GM12873 (cell line): ENCODE measurements around the gene CLTB.

ENCODE experiments used
- TF ChIP-seq, protein P1 (sequence below): IDR thresholded peaks from 2 replicates; pipeline ENCODE4 v1.5.1; 2012; ENCODE audit warnings: low read depth, mild to moderate bottlenecking, moderate library complexity, low read length, control low read depth; ENCODE audit not compliant: insufficient read depth; ENCODE audit errors: missing control alignments

The CLTB gene

GRCh38 chr5:176373100-176373818 is 43.1 kb downstream of the CLTB start:
- TF ChIP-seq, protein P1, sequence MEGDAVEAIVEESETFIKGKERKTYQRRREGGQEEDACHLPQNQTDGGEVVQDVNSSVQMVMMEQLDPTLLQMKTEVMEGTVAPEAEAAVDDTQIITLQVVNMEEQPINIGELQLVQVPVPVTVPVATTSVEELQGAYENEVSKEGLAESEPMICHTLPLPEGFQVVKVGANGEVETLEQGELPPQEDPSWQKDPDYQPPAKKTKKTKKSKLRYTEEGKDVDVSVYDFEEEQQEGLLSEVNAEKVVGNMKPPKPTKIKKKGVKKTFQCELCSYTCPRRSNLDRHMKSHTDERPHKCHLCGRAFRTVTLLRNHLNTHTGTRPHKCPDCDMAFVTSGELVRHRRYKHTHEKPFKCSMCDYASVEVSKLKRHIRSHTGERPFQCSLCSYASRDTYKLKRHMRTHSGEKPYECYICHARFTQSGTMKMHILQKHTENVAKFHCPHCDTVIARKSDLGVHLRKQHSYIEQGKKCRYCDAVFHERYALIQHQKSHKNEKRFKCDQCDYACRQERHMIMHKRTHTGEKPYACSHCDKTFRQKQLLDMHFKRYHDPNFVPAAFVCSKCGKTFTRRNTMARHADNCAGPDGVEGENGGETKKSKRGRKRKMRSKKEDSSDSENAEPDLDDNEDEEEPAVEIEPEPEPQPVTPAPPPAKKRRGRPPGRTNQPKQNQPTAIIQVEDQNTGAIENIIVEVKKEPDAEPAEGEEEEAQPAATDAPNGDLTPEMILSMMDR: no peak

- TF ChIP-seq, protein P1: no peak
Observed at GRCh38 chr5:176371621-176372539, 44.5 kb downstream of the CLTB start.

GRCh38 chr5:176369934-176370711 is 46.2 kb downstream of the CLTB start:
- TF ChIP-seq, protein P1: no peak

GRCh38 chr5:176368726-176369125 is 47.6 kb downstream of the CLTB start:
- TF ChIP-seq, protein P1: no peak

DNA sequence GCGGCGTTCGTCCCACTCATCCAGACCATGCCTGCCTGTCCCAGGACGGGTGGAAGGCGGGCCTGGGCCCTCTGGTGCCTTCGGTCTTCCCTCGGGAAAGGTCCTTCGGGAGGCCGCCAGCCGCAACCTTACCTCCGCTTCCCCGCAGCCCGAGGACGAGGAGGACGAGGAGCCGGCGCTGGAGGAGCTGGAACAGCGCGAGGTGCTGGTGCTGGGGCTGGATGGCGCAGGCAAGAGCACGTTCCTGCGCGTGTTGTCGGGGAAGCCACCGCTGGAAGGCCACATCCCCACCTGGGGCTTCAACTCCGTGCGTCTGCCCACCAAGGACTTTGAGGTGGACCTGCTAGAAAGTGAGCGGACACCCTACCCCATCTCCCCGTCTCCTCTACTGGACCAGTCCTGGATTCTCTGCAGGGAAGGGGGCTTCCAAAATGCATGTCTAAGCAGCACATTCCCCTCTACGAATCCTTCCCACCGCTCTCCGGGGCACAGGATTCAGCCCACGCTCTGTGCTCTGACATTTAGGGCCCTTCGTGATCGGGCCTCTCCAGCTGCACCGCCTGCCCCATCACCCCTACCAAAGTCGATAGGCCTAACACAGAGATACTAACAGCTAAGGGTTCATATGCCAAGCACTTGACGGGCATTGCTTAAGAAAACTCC is 50.0 kb downstream of the CLTB start:
- TF ChIP-seq, protein P1: no peak

GRCh38 chr5:176365351-176366231 is 50.7 kb downstream of the CLTB start, which contains the start of gene ARL10:
Gene ARL10, plus strand, starts transcription at chr5:176365487. Its CDS starts 77 bp downstream, at chr5:176365564.
- TF ChIP-seq, protein P1: no peak
